ENCODE measurements around the gene MYH4.

Gene MYH4

DNA sequence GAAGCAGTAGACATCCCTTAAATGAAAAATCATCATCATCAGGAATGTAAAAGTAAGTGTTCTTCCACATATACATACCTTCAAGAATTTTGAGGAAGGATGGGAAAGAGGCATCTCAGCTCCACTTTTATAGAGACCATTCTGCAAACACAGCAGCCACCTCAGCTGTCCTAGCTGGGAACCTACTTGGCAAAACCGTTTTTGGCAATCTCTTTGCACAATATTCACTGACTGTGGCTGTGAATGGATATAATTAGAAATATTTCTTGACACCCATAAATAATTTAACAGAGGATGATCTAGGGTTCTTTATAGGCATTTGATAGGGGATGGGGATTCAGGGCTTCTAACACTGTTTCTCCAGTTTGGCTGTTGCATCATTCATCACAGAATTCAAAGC, at the start of gene MYH4:
Gene MYH4 (minus strand): TSS at position 101 of the 400 bp plus-strand sequence. CDS start 2,814 bp downstream, outside the sequence.
- no peak for DNase-seq (ENCODE audit: low read depth in 2 of 2)

- DNase-seq (ENCODE audit: low read depth in 2 of 2): no peak
Measured at GRCh38 chr17:10518271-10519037, 49.1 kb upstream of the MYH4 start, which contains the start of gene MYH1. TSS of gene MYH1 (minus strand) at chr17:10518542. CDS start at chr17:10516642, 1,900 bp downstream.

DNA sequence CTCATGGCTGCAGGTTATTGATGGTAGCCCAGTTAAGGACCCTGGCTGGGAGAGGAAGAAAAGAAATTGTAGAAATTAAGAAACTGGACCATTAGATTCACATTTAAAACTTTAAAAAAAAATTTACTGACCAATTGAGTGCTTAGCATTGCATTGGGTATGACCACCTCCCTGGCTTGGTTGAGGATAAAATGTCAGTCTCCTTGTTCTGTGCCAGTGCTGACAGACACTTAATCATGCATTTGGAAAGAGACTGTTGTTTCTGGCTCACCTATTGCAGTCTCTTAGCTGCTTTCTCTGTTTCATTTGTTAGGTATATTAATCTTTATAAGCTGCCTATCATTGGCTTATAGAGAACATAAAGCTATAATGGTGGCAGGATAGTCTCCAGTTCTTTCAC, 47.3 kb upstream of the MYH4 start:
- no peak for DNase-seq (ENCODE audit: low read depth in 2 of 2)

- DNase-seq (ENCODE audit: low read depth in 2 of 2): no peak
Measured at GRCh38 chr17:10516065-10516464, 46.7 kb upstream of the MYH4 start.

DNA sequence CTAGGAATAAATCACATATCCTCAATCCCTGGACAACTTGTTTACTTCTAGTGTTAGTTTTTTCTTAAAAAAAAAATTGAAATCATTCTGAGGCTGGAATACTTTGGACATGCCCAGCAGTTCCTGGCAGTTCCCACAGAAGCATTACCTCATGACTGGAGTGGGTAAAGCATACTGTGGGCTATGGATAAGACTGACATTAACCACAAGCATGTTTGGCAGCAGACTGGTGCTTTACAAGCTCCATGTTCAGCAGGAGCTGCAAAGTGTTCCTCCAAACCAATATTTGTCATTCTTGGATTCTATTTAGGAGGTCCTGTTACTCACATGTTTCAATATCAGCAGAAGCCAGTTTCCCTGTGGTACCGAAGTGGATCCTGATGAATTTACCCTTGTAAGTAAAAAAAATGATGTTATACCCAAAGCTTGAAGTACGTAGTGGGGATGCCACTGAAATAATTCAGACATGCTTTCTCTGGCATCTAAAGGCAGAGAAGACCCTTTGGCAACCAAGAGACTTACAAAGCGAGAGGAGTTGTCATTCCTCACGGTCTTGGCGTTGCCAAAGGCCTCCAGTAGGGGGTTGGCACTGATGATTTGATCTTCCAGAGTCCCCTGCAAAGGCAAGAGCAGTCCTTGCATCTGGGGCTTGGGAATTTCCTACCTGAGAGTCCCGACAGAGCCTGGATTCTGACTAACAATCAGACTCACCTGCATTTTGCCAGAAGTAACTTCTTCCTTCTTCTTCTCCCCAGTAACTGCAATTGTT, 44.1 kb upstream of the MYH4 start:
- DNase-seq (ENCODE audit: low read depth in 2 of 2): no peak

GRCh38 chr17:10512856-10513255, 43.5 kb upstream of the MYH4 start:
- DNase-seq (ENCODE audit: low read depth in 2 of 2): no peak

DNA sequence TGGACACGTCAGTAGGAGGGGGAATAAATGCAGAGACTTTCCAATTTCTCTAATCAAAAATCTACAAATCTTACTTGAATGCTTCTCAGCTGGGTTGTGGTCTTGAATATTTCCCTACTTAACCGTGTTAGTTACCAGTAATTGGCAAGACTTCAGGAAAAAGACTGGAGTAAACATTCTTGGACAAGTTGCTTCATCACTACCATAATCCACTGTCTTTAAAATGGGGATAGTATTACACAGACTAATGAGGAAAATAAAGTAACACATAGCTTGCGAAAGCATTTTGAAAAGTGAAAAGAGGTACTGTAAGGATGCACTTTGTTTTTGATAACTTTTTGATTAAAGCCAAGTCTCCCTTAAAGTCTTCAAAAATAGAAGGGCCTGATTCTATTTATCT, 30.6 kb upstream of the MYH4 start:
- DNase-seq (ENCODE audit: low read depth in 2 of 2): no peak

GRCh38 chr17:10492004-10492403, 22.6 kb upstream of the MYH4 start:
- no peak for DNase-seq (ENCODE audit: low read depth in 2 of 2)

GRCh38 chr17:10482252-10482651, 12.9 kb upstream of the MYH4 start:
- DNase-seq (ENCODE audit: low read depth in 2 of 2): no peak

- no peak for DNase-seq (ENCODE audit: low read depth in 2 of 2)
Measured at GRCh38 chr17:10477701-10478100, 8.3 kb upstream of the MYH4 start.

GRCh38 chr17:10474536-10474935, 5.2 kb upstream of the MYH4 start:
- no peak for DNase-seq (ENCODE audit: low read depth in 2 of 2)

GRCh38 chr17:10471858-10472257, 2.5 kb upstream of the MYH4 start:
- DNase-seq (ENCODE audit: low read depth in 2 of 2): no peak

DNA sequence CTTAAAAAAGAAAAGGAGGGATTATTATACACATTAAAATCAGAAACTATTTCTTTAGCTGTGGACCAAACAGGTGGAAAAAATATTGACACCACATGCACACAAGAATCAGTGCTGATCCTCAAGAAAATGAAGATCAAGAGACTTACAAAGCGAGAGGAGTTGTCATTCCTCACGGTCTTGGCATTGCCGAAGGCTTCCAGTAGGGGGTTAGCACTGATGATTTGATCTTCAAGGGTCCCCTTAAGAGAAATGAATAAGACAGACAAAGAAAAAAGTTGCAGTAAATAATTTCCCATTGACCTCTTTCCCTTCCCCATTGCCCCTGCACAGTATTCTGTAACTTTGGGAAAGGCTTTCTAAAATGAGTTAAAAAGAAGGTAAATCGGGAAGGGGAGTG, 6.0 kb downstream of the MYH4 start:
- no peak for DNase-seq (ENCODE audit: low read depth in 2 of 2)

DNA sequence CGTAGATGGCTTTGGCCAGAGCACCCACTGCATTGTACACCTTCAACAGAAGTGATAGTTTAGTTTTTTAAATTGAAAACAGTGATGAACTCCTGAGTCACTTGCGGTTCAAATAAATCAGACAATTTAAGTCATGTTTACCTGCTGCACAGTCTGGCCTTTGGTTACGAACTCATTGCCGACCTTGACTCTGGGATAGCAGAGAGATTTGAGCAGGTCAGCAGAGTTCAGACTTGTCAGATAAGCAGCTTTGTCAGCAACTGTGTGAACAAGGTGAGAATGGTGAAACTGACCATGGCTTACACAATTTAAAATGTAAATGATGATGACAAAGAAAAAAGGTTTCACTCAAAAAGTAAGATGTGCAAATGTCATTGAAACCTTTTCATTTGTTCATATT, 9.3 kb downstream of the MYH4 start:
- no peak for DNase-seq (ENCODE audit: low read depth in 2 of 2)

- DNase-seq (ENCODE audit: low read depth in 2 of 2): no peak
Measured at GRCh38 chr17:10458701-10459100, 10.7 kb downstream of the MYH4 start.

DNA sequence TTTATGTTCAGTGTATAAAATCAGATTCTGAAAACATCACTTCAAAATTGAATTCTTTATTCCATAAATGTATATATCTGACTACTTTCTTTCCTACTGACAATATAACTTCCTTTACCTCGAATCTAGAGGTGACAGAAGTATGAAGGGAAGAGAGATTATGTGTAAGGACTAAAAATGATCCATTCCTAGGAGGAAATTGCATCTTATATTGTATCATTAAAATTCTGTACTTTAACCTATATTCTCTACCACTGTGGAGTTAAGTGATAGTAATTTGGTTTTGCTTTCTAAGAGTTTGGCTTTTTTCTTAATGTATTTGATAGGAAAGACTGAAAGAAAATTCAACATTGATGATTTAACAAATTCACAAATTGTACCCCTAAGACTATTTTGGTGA, 11.4 kb downstream of the MYH4 start:
- no peak for DNase-seq (ENCODE audit: low read depth in 2 of 2)

DNA sequence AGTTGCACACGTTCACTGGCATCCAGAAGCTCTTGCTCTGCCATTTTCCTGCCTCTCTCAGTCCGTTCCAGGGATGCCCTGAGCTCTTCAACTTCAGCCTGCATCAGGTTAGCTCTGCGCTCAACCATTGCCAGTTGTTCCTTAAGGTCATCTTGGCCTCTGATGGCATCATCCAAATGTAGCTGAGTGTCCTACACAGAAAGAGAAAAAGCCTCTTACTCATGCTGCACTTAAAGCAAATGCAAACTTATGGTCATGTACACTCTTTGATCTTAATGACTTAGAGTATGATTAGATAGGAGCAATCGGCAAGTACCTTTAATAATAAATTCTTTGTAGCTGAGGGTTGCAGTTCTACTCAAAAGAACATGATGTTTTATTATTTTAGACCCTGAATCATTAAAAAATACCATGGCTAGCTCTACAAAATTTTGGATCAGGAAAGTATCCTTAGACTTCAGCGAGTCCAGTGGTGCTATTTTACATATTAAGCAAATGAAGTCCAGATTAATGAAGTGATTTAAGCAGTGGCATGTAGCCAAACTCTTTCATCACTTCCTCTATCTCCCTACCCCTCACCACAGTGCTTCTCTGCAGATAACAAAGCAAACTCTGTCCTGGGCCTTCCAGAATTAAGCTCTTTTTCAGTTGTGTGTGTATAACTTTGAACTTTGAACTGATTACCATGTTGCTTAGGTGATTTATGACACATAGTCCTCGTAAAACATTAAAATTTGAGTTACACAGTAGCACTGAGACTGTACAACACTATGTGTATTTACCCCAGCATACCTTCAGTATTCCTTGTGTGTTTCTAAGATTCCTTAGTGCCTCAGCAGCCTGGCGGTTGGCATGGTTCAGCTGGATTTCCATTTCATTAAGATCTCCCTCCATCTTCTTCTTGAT, 22.1 kb downstream of the MYH4 start:
- DNase-seq (ENCODE audit: low read depth in 2 of 2): no peak

GRCh38 chr17:10439816-10440215, 29.5 kb downstream of the MYH4 start:
- DNase-seq (ENCODE audit: low read depth in 2 of 2): no peak

DNA sequence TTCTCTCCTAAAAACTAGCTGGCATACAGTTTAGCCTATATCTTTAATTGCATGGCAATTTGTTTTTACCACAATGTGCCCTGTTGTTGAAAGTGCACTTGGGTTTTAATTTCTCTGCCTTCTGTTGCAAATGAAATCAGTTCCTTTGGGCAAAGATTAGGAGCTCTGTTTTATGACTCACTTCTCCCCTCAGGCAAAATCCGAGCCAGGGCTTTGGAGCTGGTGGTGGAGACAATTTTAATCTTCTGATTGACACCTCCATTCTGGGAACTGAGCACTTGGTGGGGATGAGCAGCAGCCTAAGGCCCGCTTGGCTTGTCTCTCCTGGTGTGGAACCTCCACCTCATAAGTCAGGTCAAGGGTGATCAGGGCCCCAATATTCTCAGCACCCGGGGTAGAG, 34.3 kb downstream of the MYH4 start:
- no peak for DNase-seq (ENCODE audit: low read depth in 2 of 2)

DNA sequence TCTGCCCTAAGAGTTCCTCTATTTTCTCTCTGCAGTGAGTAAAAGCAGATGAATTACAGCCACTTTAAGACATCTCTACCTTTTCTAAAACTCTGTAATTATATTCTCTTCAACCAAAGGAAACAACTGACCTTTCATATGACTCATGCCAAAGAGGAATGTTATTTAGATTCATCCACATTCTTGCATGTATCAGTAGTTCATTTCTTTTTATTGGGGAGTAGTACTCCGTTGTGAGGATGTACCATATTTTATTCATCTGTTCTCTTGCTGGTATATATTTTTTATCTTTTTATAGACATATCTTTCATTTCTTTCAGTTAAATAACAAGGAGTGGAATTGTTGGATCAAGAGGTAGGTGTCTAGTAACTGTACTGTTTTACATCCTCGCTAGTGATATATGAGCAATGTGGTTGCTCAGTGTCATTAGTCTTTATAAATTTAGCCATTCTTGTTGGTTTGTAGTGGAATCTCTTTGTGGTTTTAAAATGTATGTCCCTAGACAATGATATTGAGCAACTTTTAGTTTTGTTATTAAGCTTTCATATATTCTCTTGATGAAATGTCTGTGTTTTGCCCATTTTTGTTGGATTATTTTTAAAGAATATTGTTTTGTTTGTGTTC, 39.8 kb downstream of the MYH4 start:
- no peak for DNase-seq (ENCODE audit: low read depth in 2 of 2)

GRCh38 chr17:10428781-10429180, 40.6 kb downstream of the MYH4 start:
- DNase-seq (ENCODE audit: low read depth in 2 of 2): no peak

Measured in stimulated activated CD4-positive, alpha-beta T cell treated with anti-CD3 and anti-CD28 coated beads, Interleukin-4, amount 100 ng/mL, for 48 hours (primary cell).